Endothelial cell of umbilical vein (primary cell): Measurements from ENCODE around the gene MTSS2. TPM values are rescaled to one million over a fixed set of nuclear protein-coding genes. Genes with fewer than 3 reads are reported as not detected.

Source experiments
- BruUV-seq: library from RNA; stranded (reverse); fragments of 400-500 nt; replicated peaks from 2 replicates; lab custom pipeline; 2021; lab: Mats Ljungman, UMichigan
- CTCF ChIA-PET: fragments of 300-600, 350-600 bp; sonication (Branson Sonifier 250); formaldehyde crosslinking; loops from one replicate; lab custom pipeline; 2021; ENCODE audit warnings: antibody characterized with exemption, inconsistent platforms; lab: Charles Lee
- POLR2A ChIA-PET: fragments of 300-600, 350-600 bp; sonication (Branson Sonifier 250); formaldehyde crosslinking; loops from one replicate; lab custom pipeline; 2021; ENCODE audit warnings: antibody characterized with exemption, inconsistent platforms; lab: Charles Lee
- DNase-seq: peaks from one replicate; pipeline ENCODE4 v3.0.0-alpha.2; 2011; ENCODE audit warnings: low read depth, low spot score
- FAIRE-seq: peaks from 2 replicates; lab custom pipeline; 2011; peaks lifted over from hg19 to GRCh38; lab: Jason Lieb, UNC
- H2AFZ ChIP-seq: 2 replicates; pipeline ENCODE4 v1.6.0; 2012; ENCODE audit warnings: low read depth, low read length, control low read depth, inconsistent platforms
- H3K27ac ChIP-seq: 2 replicates; pipeline ENCODE4 v1.5.1; 2011; ENCODE audit warnings: low read depth, mild to moderate bottlenecking, control low read depth, low read length, moderate library complexity; ENCODE audit not compliant: insufficient read depth
- H3K27me3 ChIP-seq, 2 experiments: 2 replicates each; pipeline versions ENCODE4 v1.6.0 to v1.6.1; 2011; ENCODE audit warnings: low read length in 2 of 2, mixed read lengths in 1 of 2; ENCODE audit not compliant: control insufficient read depth in 2 of 2, insufficient read depth in 2 of 2
- H3K36me3 ChIP-seq, 2 experiments: 2 replicates in 1 of 2; 3 replicates in 1 of 2; pipeline ENCODE4 v1.5.1; 2011; ENCODE audit warnings: low read length in 2 of 2, mild to moderate bottlenecking in 1 of 2, moderate library complexity in 1 of 2; ENCODE audit not compliant: control insufficient read depth in 2 of 2, insufficient read depth in 2 of 2; ENCODE audit errors: extremely low read depth in 1 of 2
- H3K4me1 ChIP-seq: 3 replicates; pipeline ENCODE4 v1.5.1; 2011; ENCODE audit warnings: mild to moderate bottlenecking, low read length; ENCODE audit not compliant: control insufficient read depth, insufficient read depth; ENCODE audit errors: extremely low read depth
- H3K4me2 ChIP-seq: 2 replicates; pipeline ENCODE4 v1.6.1; 2011; ENCODE audit warnings: low read length, control low read depth, mixed read lengths; ENCODE audit not compliant: insufficient read depth
- H3K4me3 ChIP-seq, 3 experiments: fragments of 200-600 bp in 1 of 3; sonication (generic), shearing (Covaris generic) in 1 of 3; replicated peaks in 1 of 3; 2 replicates each; pipeline ENCODE4 v1.5.1; 2011 to 2016; ENCODE audit warnings: control low read depth in 3 of 3, low read length in 3 of 3, mild to moderate bottlenecking in 2 of 3, inconsistent platforms in 1 of 3, low read depth in 1 of 3, moderate library complexity in 1 of 3; ENCODE audit not compliant: insufficient read depth in 1 of 3
- H3K79me2 ChIP-seq: 2 replicates; pipeline ENCODE4 v1.6.0; 2012; ENCODE audit warnings: low read length, inconsistent platforms; ENCODE audit not compliant: control insufficient read depth, insufficient read depth
- H3K9ac ChIP-seq: replicated peaks from 2 replicates; pipeline ENCODE3; 2011; ENCODE audit warnings: low read length, control low read depth; ENCODE audit not compliant: insufficient read depth; ENCODE audit errors: extremely low read depth
- H3K9me1 ChIP-seq: replicated peaks from 3 replicates; pipeline ENCODE4 v1.6.0; 2011; ENCODE audit warnings: mild to moderate bottlenecking, low read length; ENCODE audit not compliant: control insufficient read depth, insufficient read depth; ENCODE audit errors: extremely low read depth
- H3K9me3 ChIP-seq: replicated peaks from 2 replicates; pipeline ENCODE4 v1.5.1; 2012; ENCODE audit warnings: low read length, inconsistent platforms; ENCODE audit not compliant: control insufficient read depth, insufficient read depth
- H4K20me1 ChIP-seq: replicated peaks from 2 replicates; pipeline ENCODE3; 2011; ENCODE audit warnings: mild to moderate bottlenecking, low read length; ENCODE audit not compliant: control insufficient read depth, insufficient read depth; ENCODE audit errors: extremely low read depth
- CTCF ChIP-seq, 2 donors: IDR thresholded peaks; 1 replicate in 1 of 2; 2 replicates in 1 of 2; pipeline ENCODE4 v1.5.1; 2011; ENCODE audit warnings: low read length in 2 of 2, mild to moderate bottlenecking in 2 of 2, moderate library complexity in 2 of 2, control low read depth in 1 of 2, inconsistent platforms in 1 of 2, low read depth in 1 of 2; ENCODE audit not compliant: insufficient read depth in 1 of 2; ENCODE audit errors: extremely low read depth in 1 of 2
- EZH2 ChIP-seq: IDR thresholded peaks from 2 replicates; pipeline ENCODE4 v1.6.1; 2012; ENCODE audit warnings: borderline replicate concordance, low read depth, mild to moderate bottlenecking, moderate library complexity, low read length, inconsistent platforms; ENCODE audit not compliant: severe bottlenecking
- GATA2 ChIP-seq: IDR thresholded peaks from 2 replicates; pipeline ENCODE4 v1.7.0; 2011; ENCODE audit warnings: low read depth, mild to moderate bottlenecking, moderate library complexity, mixed read lengths, low read length; ENCODE audit not compliant: insufficient read length, insufficient read depth
- JUN ChIP-seq: IDR thresholded peaks from 2 replicates; pipeline ENCODE4 v1.6.1; 2011; ENCODE audit warnings: borderline replicate concordance, low read depth; ENCODE audit not compliant: insufficient read length, insufficient read depth
- MYC ChIP-seq: IDR thresholded peaks from one replicate; pipeline ENCODE4 v1.6.1; 2011; ENCODE audit warnings: mild to moderate bottlenecking, low read depth, low read length
- POLR2AphosphoS5 ChIP-seq: IDR thresholded peaks from 2 replicates; pipeline ENCODE4 v1.6.1; 2012; ENCODE audit warnings: low read depth, mild to moderate bottlenecking, control low read depth, low read length, moderate library complexity; ENCODE audit not compliant: insufficient read depth
- dilution Hi-C: fragments of 300-500 bp; cut with MboI; formaldehyde crosslinking; loops from one replicate; pipeline ENCODE4 v1.15.0; 2019; ENCODE audit warnings: low sequenced_read_pairs; ENCODE audit not compliant: extremely low pct_ligation_motif_present
- intact Hi-C: fragments of 100-400 bp; cut with micrococcal nuclease; formaldehyde crosslinking; loops from one replicate; pipeline ENCODE4 v1.10.0; 2022
- polyA plus RNA-seq, 4 experiments: library from polyadenylated mRNA; depleted of rRNA in 3 of 4; stranded (reverse) in 3 of 4; unstranded in 1 of 4; fragments of >200 nt; gene quantifications; 2 replicates each; pipeline versions ENCODE4 v1.2.1 to v1.2.3, GENCODE V29; 2011 to 2012; ENCODE audit warnings: missing spikeins in 1 of 4
- total RNA-seq: library from RNA; stranded (reverse); gene quantifications from 2 replicates; pipeline ENCODE4 v1.2.3, GENCODE V29; 2021

Gene MTSS2
- total and polyA plus RNA-seq, 2 donors (not counting 3 experiments of a cell fraction or from before 2014, with no cell fraction given) = 38.4 to 42.3 TPM

DNA sequence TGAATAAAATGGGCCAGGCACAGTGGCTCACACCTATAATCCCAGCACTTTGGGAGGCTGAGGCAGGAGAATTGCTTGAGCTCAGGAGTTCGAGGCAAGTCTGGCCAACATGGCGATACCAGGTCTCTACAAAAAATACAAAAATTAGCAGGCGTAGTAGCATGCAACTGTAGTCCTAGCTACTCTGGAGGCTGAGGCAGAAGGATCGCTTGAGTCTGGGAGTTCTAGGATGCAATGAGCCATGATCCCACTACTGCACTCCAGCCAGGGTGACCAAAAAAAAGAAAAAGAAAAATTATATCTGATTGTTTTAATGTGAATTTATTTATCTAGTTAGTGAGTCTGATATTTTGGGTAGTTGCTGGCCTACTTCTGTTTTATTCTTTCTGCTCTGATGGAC lies 32.4 kb downstream of the MTSS2 start:
- H3K36me3 ChIP-seq = no peaks in the 10 kb centered on the region
- no peaks in the 10 kb centered on the region for H4K20me1 ChIP-seq
- ChIA-PET POLR2A (interaction anchor here (1.1 kb wide), 1 partner anchor 118 kb away, joined by 4 read pairs; no protein-coding TSS in a partner anchor), CTCF (interaction anchor here (0.7 to 5.8 kb wide), 32 partner anchors 9 to 365 kb away, joined by 3 to 175 read pairs (median 6); no protein-coding TSS in a partner anchor)
- no peaks in the 10 kb centered on the region for H3K9me1 ChIP-seq
- no peaks in the 10 kb centered on the region for H3K9me3 ChIP-seq
- FAIRE-seq (no peak), DNase-seq (no peak)
- BruUV-seq = no TSS peak
- dilution Hi-C loops = loop anchor here (25.0 kb wide), 1 partner anchor 116 kb away; no protein-coding TSS in a partner anchor
- no peak overlapping the region for H3K27ac ChIP-seq
- H3K79me2 ChIP-seq = no peaks in the 10 kb centered on the region
- H3K4me1 ChIP-seq = no peaks in the 10 kb centered on the region
- intact Hi-C loops = loop anchor here (1.0 to 5.0 kb wide), 8 partner anchors 31 to 322 kb away; no protein-coding TSS in a partner anchor
- H3K9ac ChIP-seq = no peak overlapping the region
- no peak for TF ChIP-seq GATA2
- TF ChIP-seq JUN = no peak
- no peak for TF ChIP-seq MYC
- no peak for TF ChIP-seq EZH2
- TF ChIP-seq CTCF (IDR thresholded peaks at IDR 0.05; ENCODE audit: extremely low read depth in 1 of 2, insufficient read depth in 1 of 2, low read depth in 1 of 2, low read length in 2 of 2) = no peak
- no peak for TF ChIP-seq POLR2AphosphoS5
- no peaks in the 10 kb centered on the region for H3K27me3 ChIP-seq
- no peak overlapping the region for H3K4me3 ChIP-seq
- no peak overlapping the region for H2AFZ ChIP-seq
- no peak overlapping the region for H3K4me2 ChIP-seq
